ENCODE results near the gene BPIFA1.

- no peak for TF ChIP-seq CTCF (IDR thresholded peaks at IDR 0.05)
- no peak for TF ChIP-seq POLR2A (IDR thresholded peaks at IDR 0.05; ENCODE audit: low read depth)
- TF ChIP-seq POLR2AphosphoS5 (IDR thresholded peaks at IDR 0.05): no peak
- TF ChIP-seq EP300 (IDR thresholded peaks at IDR 0.05): no peak
Observed at GRCh38 chr20:33231237-33231636, 4.6 kb upstream of the BPIFA1 start.
